ENCODE data around the gene LRCH2.

GRCh38 chrX:115234461-115234860 is 565 bp upstream of the LRCH2 start:
- TF ChIP-seq POLR2A (IDR thresholded peaks at IDR 0.05): no peak
- no peak for TF ChIP-seq CTCF (IDR thresholded peaks at IDR 0.05 in 4 of 5, conservative IDR thresholded peaks at IDR 0.05 in 1 of 5)
